GM18508 (cell line): ENCODE data around the gene SYNE1.
A peak's percentile ranks its signal among the peaks of the same experiment; 100 is the strongest.

Source experiments
- ATAC-seq: cut with Tn5 transposase; IDR thresholded peaks from one replicate; pipeline ENCODE4 v1.9.1; 2021; ENCODE audit warnings: moderate number of reproducible peaks; ENCODE audit not compliant: insufficient read depth, unreplicated experiment

Gene SYNE1

GRCh38 chr6:152380993-152381898 is 255.9 kb downstream of the SYNE1 start:
- ATAC-seq = no peak

GRCh38 chr6:152380351-152380767 is 256.8 kb downstream of the SYNE1 start:
- no peak for ATAC-seq

GRCh38 chr6:152379423-152379822 is 257.7 kb downstream of the SYNE1 start:
- ATAC-seq = no peak

GRCh38 chr6:152378169-152378568 is 259.0 kb downstream of the SYNE1 start:
- no peak for ATAC-seq

- no peak for ATAC-seq
These were observed 262.0 kb downstream of the SYNE1 start for GRCh38 chr6:152375197-152375596.

- ATAC-seq = no peak
These were observed 264.2 kb downstream of the SYNE1 start for GRCh38 chr6:152372945-152373344.

GRCh38 chr6:152371775-152372174 is 265.4 kb downstream of the SYNE1 start:
- ATAC-seq = no peak

GRCh38 chr6:152368751-152369624 is 268.2 kb downstream of the SYNE1 start:
- ATAC-seq = no peak

GRCh38 chr6:152364866-152365265 is 272.3 kb downstream of the SYNE1 start:
- ATAC-seq = no peak

GRCh38 chr6:152360034-152360433 is 277.1 kb downstream of the SYNE1 start:
- ATAC-seq = no peak

GRCh38 chr6:152356662-152357061 is 280.5 kb downstream of the SYNE1 start:
- peak; percentile 59 for ATAC-seq

- ATAC-seq = no peak
These were observed 281.1 kb downstream of the SYNE1 start for GRCh38 chr6:152356016-152356415.

- ATAC-seq = no peak
These were observed 282.0 kb downstream of the SYNE1 start for GRCh38 chr6:152355166-152355565.

GRCh38 chr6:152353440-152353839 is 283.7 kb downstream of the SYNE1 start:
- no peak for ATAC-seq

- ATAC-seq = no peak
These were observed 285.4 kb downstream of the SYNE1 start for GRCh38 chr6:152351742-152352141.

- no peak for ATAC-seq
These were observed 286.1 kb downstream of the SYNE1 start for GRCh38 chr6:152351110-152351509.

- ATAC-seq = no peak
These were observed 289.0 kb downstream of the SYNE1 start for GRCh38 chr6:152348116-152348515.

GRCh38 chr6:152343735-152344360 is 293.3 kb downstream of the SYNE1 start:
- no peak for ATAC-seq

GRCh38 chr6:152341596-152341995 is 295.6 kb downstream of the SYNE1 start:
- ATAC-seq = no peak

GRCh38 chr6:152338335-152339125 is 298.6 kb downstream of the SYNE1 start:
- no peak for ATAC-seq
